ENCODE measurements around the gene CNKSR3. TPM values are rescaled to one million over a fixed set of nuclear protein-coding genes. Genes with fewer than 3 reads are reported as not detected.

The CNKSR3 gene
- total and polyA plus RNA-seq, 12 donors, result 4.2 to 42.2 (median 24.1) TPM

GRCh38 chr6:154503658-154504057 lies 6.8 kb downstream of the CNKSR3 start:
- TF ChIP-seq CTCF (IDR thresholded peaks at IDR 0.05), result no peak
- no peak overlapping the region for H3K27ac ChIP-seq
- intact Hi-C loops (cut with DNase I), result loop anchor here in 1 of 10 donors (10.0 kb wide), 1 partner anchor 69 kb away; no protein-coding TSS in a partner anchor
- 52 to 53% methylated on average over 5 of the region's 5 CpGs for WGBS, 2 donors
- H3K36me3 ChIP-seq, result no peaks in the 10 kb centered on the region
- H3K4me1 ChIP-seq, result peaks cover 3 to 81% (median 26%) of the 10 kb centered on the region in 9 donors
- DNase-seq (no peak), ATAC-seq (no peak)
- H3K4me3 ChIP-seq, result no peak overlapping the region
- no peaks in the 10 kb centered on the region for H3K9me3 ChIP-seq
- H3K27me3 ChIP-seq, result peaks cover 0 to 6% (median 0%) of the 10 kb centered on the region in 7 donors

- WGBS, 2 donors, result 85 to 88% methylated on average over 7 of the region's 7 CpGs
- Histone ChIP-seq H3K27me3 (no peaks in the 10 kb centered on the region), H3K4me1 (peaks cover 2 to 70% (median 24%) of the 10 kb centered on the region in 9 donors), H3K36me3 (no peaks in the 10 kb centered on the region), H3K4me3 (no peak overlapping the region), H3K27ac (no peak overlapping the region), H3K9me3 (no peaks in the 10 kb centered on the region)
- no peak for TF ChIP-seq CTCF (IDR thresholded peaks at IDR 0.05)
- intact Hi-C loops (cut with DNase I), result loop anchor here in 1 of 10 donors (10.0 kb wide), 1 partner anchor 68 kb away; no protein-coding TSS in a partner anchor
- DNase-seq (no peak), ATAC-seq (no peak)
These were observed 7.9 kb downstream of the CNKSR3 start for GRCh38 chr6:154502553-154502952.

GRCh38 chr6:154501578-154501868 lies 9.0 kb downstream of the CNKSR3 start:
- TF ChIP-seq CTCF (IDR thresholded peaks at IDR 0.05), result no peak
- no peaks in the 10 kb centered on the region for H3K36me3 ChIP-seq
- H3K27ac ChIP-seq, result no peak overlapping the region
- WGBS, 2 donors, result 75 to 77% methylated on average over 4 of the region's 4 CpGs
- H3K9me3 ChIP-seq, result no peaks in the 10 kb centered on the region
- ATAC-seq, result no peak
- H3K4me3 ChIP-seq, result no peak overlapping the region
- peaks cover 0 to 60% (median 19%) of the 10 kb centered on the region in 9 donors for H3K4me1 ChIP-seq
- intact Hi-C loops (cut with DNase I), result loop anchor here in 1 of 10 donors (10.0 kb wide), 1 partner anchor 67 kb away; no protein-coding TSS in a partner anchor
- H3K27me3 ChIP-seq, result no peaks in the 10 kb centered on the region
- no peak for DNase-seq

- Histone ChIP-seq H3K9me3 (no peaks in the 10 kb centered on the region), H3K27me3 (no peaks in the 10 kb centered on the region), H3K4me3 (no peak overlapping the region), H3K36me3 (no peaks in the 10 kb centered on the region), H3K27ac (peak overlapping the region in 2 of 10 donors; percentile 0 to 16), H3K4me1 (peaks cover 0 to 58% (median 16%) of the 10 kb centered on the region in 9 donors)
- TF ChIP-seq CTCF (IDR thresholded peaks at IDR 0.05), result peak in 8 of 9 donors; percentile 6 to 61 (median 44)
- intact Hi-C loops (cut with DNase I), result loop anchor here in 1 of 10 donors (10.0 kb wide), 1 partner anchor 66 kb away; no protein-coding TSS in a partner anchor
- 74 to 82% methylated on average over 9 of the region's 9 CpGs for WGBS, 2 donors
- ATAC-seq (peak in 5 of 8 donors; percentile 23 to 61 (median 43)), DNase-seq (no peak)
These were observed 9.5 kb downstream of the CNKSR3 start for GRCh38 chr6:154500769-154501577.

Data from heart right ventricle (tissue), 16 donors.